GM15510 (cell line): ENCODE measurements around the gene CCDC15.

Source experiments
- POLR2A ChIP-seq: IDR thresholded peaks from 3 replicates; pipeline ENCODE4 v1.6.1; 2011; ENCODE audit warnings: borderline replicate concordance; ENCODE audit not compliant: insufficient read length; ENCODE audit errors: extremely low read depth

The CCDC15 gene

GRCh38 chr11:125088123-125088522, 134.1 kb downstream of the CCDC15 start:
- no peak for TF ChIP-seq POLR2A

- TF ChIP-seq POLR2A: no peak
Observed at GRCh38 chr11:125088576-125089455, 134.8 kb downstream of the CCDC15 start.

DNA sequence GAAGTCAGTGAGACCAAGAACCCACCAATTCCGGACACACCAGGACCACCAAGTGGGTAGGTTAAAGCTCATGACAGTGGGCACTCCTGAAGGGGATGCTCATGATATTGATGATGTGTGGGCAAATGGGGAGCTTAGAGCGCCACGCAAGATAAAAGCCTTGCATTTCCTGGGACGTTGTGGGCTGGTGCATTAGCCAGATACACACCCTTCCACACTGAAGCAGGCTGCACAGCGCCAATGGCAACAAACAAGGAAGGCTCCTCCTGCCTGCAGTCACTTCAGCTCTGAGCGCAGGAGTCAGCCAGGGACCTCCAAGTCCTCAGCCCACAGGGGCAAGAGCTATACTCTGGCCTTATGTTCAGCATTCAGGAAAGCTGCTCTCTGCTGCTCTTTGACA, 136.8 kb downstream of the CCDC15 start:
- no peak for TF ChIP-seq POLR2A
